ENCODE results near the gene COLEC12. TPM values are rescaled to one million over a fixed set of nuclear protein-coding genes. Genes with fewer than 3 reads are reported as not detected.
"Not testable (repeated sequence)": the region's sequence is repeated elsewhere in the genome, so short reads cannot be mapped to it uniquely, and the experiment has no call there.

The COLEC12 gene
- total RNA-seq, 3 donors from 2014 or later: 11.7 to 57.3 (median 14.7) TPM

GRCh38 chr18:316393-316792 lies 184.1 kb downstream of the COLEC12 start:
- no peaks in the 10 kb centered on the region for H3K36me3 ChIP-seq
- intact Hi-C loops (cut with DNase I; ENCODE audit: low total_unique reads): no loop called here

GRCh38 chr18:313931-314330 lies 186.6 kb downstream of the COLEC12 start:
- Histone ChIP-seq H3K9me3 (no peaks in the 10 kb centered on the region), H3K27me3 (no peaks in the 10 kb centered on the region), H3K4me1 (no peaks in the 10 kb centered on the region), H3K4me3 (no peak overlapping the region), H3K27ac (no peak overlapping the region), H3K36me3 (no peaks in the 10 kb centered on the region)
- no peak for DNase-seq (ENCODE audit: low spot score in 2 of 2)
- intact Hi-C loops (cut with DNase I; ENCODE audit: low total_unique reads): no loop called here
- no peak for TF ChIP-seq POLR2AphosphoS5 (IDR thresholded peaks at IDR 0.05)
- TF ChIP-seq, protein P1, sequence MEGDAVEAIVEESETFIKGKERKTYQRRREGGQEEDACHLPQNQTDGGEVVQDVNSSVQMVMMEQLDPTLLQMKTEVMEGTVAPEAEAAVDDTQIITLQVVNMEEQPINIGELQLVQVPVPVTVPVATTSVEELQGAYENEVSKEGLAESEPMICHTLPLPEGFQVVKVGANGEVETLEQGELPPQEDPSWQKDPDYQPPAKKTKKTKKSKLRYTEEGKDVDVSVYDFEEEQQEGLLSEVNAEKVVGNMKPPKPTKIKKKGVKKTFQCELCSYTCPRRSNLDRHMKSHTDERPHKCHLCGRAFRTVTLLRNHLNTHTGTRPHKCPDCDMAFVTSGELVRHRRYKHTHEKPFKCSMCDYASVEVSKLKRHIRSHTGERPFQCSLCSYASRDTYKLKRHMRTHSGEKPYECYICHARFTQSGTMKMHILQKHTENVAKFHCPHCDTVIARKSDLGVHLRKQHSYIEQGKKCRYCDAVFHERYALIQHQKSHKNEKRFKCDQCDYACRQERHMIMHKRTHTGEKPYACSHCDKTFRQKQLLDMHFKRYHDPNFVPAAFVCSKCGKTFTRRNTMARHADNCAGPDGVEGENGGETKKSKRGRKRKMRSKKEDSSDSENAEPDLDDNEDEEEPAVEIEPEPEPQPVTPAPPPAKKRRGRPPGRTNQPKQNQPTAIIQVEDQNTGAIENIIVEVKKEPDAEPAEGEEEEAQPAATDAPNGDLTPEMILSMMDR (IDR thresholded peaks at IDR 0.05): no peak
- TF ChIP-seq POLR2A (IDR thresholded peaks at IDR 0.05): no peak

More at GRCh38 chr18:316393-316792, 184.1 kb downstream of the COLEC12 start:
- no peak overlapping the region for H3K4me3 ChIP-seq
- no peak overlapping the region for H3K27ac ChIP-seq
- H3K4me1 ChIP-seq: no peaks in the 10 kb centered on the region
- H3K27me3 ChIP-seq: no peaks in the 10 kb centered on the region
- TF ChIP-seq, protein P1 (IDR thresholded peaks at IDR 0.05): no peak
- TF ChIP-seq POLR2A (IDR thresholded peaks at IDR 0.05) (no peak), POLR2AphosphoS5 (IDR thresholded peaks at IDR 0.05) (no peak)
- H3K9me3 ChIP-seq: no peaks in the 10 kb centered on the region
- DNase-seq (ENCODE audit: low spot score in 2 of 2): no peak

- H3K4me3 ChIP-seq: no peak overlapping the region
- intact Hi-C loops (cut with DNase I; ENCODE audit: low total_unique reads): no loop called here
- no peak overlapping the region for H3K27ac ChIP-seq
- H3K4me1 ChIP-seq: no peaks in the 10 kb centered on the region
- no peak for DNase-seq (ENCODE audit: low spot score in 2 of 2)
- TF ChIP-seq, protein P1 (IDR thresholded peaks at IDR 0.05): no peak
- no peak for TF ChIP-seq POLR2AphosphoS5 (IDR thresholded peaks at IDR 0.05)
- no peak for TF ChIP-seq POLR2A (IDR thresholded peaks at IDR 0.05)
- H3K9me3 ChIP-seq: no peaks in the 10 kb centered on the region
- H3K27me3 ChIP-seq: no peaks in the 10 kb centered on the region
- H3K36me3 ChIP-seq: no peaks in the 10 kb centered on the region
Observed at GRCh38 chr18:312415-312814, 188.1 kb downstream of the COLEC12 start.

- no peaks in the 10 kb centered on the region for H3K36me3 ChIP-seq
- TF ChIP-seq POLR2AphosphoS5 (IDR thresholded peaks at IDR 0.05) (no peak), POLR2A (IDR thresholded peaks at IDR 0.05) (no peak)
- TF ChIP-seq, protein P1 (IDR thresholded peaks at IDR 0.05): no peak
- H3K9me3 ChIP-seq: no peaks in the 10 kb centered on the region
- DNase-seq (ENCODE audit: low spot score in 2 of 2): no peak
- H3K27ac ChIP-seq: no peak overlapping the region
- H3K4me1 ChIP-seq: no peaks in the 10 kb centered on the region
- H3K4me3 ChIP-seq: no peak overlapping the region
- intact Hi-C loops (cut with DNase I; ENCODE audit: low total_unique reads): no loop called here
- H3K27me3 ChIP-seq: no peaks in the 10 kb centered on the region
Observed at GRCh38 chr18:310042-310441, 190.5 kb downstream of the COLEC12 start.

- H3K27me3 ChIP-seq; H3K36me3 ChIP-seq; H3K9me3 ChIP-seq; H3K4me3 ChIP-seq; DNase-seq (ENCODE audit: low spot score in 2 of 2); H3K27ac ChIP-seq; H3K4me1 ChIP-seq; intact Hi-C loops (cut with DNase I; ENCODE audit: low total_unique reads): not testable (repeated sequence)
Observed at GRCh38 chr18:308086-308485, 192.4 kb downstream of the COLEC12 start.
